ENCODE results near the gene WNK1.
"Not testable (repeated sequence)": the region's sequence is repeated elsewhere in the genome, so short reads cannot be mapped to it uniquely, and the experiment has no call there.

Gene WNK1

DNA sequence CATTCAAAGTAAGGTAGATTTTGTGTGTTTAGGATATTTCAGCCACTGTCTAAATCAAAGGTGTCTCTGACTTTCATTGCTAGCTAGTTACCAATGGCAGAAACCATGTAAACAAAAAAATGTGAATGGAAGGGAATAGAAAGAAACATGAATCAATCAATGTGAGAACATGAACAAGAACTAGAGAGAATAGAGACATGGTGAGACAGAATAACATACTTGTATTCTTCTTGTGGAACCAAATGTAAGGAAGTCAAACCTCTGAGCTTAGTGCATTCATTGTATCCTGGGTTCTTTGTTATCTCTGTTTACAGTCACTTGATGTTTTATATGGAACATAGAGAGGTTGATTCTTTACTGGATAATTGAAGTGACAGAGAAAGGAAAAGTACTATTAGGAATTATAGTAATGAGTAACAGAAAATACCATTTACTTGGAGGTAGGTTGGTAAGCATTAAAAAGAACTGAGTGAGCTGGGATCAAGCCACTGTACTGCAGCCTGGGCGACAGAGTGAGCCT is 2.6 kb upstream of the WNK1 start:
- no peak for DNase-seq (ENCODE audit: low spot score)

- DNase-seq (ENCODE audit: low spot score), result no peak
These were observed 1.8 kb upstream of the WNK1 start for GRCh38 chr12:750366-751191.

DNA sequence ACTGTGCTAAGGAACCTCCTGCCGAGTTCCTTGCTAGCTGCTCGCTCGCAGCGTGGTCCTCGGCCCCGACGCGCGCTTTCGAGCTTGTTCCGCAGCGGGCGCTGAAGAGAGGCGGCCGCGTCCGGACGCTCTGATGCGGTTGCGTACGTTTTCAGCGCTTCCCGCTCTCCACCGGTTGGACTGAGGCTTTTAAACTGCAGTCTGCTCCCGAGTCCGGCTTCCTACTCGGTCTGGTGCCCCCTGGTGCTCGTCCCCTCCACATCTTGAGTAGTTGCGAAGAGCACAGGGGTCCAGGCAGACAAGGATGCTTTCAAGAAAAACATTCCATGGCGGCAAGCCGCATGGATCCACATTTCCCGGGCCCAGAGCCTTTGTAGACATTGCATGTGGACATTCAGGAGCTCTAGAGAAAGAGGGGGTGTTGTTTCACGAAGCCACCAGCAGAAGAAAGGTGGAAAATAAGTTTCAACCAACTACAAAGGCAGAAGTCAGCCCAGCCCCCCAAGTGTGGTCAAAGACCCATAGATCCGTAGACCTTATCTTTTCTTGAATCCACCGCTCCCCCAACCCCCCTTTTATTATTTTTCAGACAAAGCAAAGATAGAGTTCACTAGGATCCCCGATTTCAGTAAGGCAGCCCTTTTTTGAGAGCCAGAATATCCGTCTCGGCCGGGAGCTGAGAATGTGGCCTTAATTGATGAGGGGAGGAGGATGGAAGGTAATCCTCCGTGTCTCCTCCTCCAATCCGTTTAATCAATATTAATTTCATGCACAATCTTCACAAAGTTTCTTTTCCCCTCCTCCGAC is 984 bp upstream of the WNK1 start:
- peak; percentile 80 for DNase-seq (ENCODE audit: low spot score)

- peak; percentile 73 for DNase-seq (ENCODE audit: low spot score)
These were observed 574 bp downstream of the WNK1 start for GRCh38 chr12:752695-753610.

GRCh38 chr12:753611-754472 is 1.5 kb downstream of the WNK1 start:
- DNase-seq (ENCODE audit: low spot score), result peak; percentile 58

DNA sequence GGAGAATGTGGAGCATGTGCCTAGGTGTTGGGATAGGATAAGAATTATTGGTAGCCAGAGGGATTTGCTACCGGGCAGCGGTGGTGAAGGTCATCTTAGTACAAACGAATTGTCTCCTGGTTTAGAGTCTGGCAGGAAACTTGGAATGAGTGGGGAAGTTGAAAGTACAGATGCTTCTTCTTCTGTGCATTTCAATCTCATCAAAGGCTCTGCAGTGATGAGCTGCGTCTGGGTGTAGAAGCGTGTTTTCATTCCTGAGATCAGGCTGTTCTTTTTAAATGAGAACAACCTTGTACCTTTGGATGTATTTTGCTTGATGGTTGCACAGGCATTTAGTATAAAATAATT is 2.1 kb downstream of the WNK1 start:
- DNase-seq (ENCODE audit: low spot score), result no peak

- DNase-seq (ENCODE audit: low spot score), result peak; percentile 14
These were observed 2.6 kb downstream of the WNK1 start for GRCh38 chr12:754851-755562.

DNA sequence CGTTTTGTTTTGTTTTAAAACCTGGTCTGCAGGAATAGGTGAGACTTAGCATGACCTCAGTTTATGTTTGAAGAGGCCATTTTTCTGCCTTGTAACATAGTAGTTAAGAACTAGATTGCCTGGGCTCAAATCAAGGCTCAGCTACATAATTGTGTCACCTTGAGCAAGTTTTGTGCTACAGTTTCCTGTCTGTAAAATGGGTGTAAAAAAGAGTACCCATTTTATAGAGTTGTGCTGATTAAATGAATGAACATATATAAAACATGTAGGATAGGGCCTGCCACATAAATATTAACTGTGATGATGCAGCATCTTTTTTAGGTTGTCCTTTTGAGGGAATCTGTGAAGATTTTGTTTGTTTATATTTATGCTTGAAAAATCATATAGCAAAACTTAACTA is 7.2 kb downstream of the WNK1 start:
- DNase-seq (ENCODE audit: low spot score), result no peak

DNA sequence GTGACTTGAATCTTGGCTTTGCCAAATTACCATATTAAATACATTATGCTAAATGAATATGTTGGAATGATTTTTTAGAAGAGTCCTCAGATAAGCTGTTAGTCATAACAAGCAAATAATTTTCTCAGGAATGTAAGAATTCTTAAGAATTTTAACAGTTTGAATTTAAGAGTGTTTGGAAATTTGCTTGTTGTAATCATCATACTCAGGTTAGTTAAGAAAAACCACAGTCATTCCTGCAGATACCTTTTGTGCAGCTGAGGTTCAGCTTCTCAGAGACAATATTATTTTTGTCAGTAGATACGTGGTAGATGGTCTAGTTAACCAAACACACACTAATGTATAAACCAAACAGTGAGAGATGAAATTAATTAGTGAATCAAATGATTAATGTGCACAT is 8.9 kb downstream of the WNK1 start:
- no peak for DNase-seq (ENCODE audit: low spot score)

DNA sequence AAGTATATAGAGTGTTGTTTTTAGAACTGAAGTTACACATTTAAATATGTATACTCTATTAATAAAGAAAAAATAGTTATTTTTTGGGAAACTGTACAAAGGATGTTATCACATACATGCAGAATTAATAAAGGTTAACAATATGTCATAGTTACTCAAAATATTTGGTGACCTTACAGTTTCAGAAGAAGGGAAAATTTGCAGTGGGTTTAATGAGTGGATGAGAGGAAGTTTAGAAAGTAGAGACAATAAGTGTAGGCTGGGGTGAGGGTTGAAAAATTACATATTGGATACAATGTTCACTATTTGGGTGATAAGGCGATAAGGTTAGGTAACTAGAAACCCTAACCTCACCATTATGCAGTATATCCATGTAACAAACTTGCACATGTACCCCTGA is 13.5 kb downstream of the WNK1 start:
- no peak for DNase-seq (ENCODE audit: low spot score)

GRCh38 chr12:768434-768833 is 16.1 kb downstream of the WNK1 start:
- no peak for DNase-seq (ENCODE audit: low spot score)

- DNase-seq (ENCODE audit: low spot score), result no peak
These were observed 18.1 kb downstream of the WNK1 start for GRCh38 chr12:770479-770878.

DNA sequence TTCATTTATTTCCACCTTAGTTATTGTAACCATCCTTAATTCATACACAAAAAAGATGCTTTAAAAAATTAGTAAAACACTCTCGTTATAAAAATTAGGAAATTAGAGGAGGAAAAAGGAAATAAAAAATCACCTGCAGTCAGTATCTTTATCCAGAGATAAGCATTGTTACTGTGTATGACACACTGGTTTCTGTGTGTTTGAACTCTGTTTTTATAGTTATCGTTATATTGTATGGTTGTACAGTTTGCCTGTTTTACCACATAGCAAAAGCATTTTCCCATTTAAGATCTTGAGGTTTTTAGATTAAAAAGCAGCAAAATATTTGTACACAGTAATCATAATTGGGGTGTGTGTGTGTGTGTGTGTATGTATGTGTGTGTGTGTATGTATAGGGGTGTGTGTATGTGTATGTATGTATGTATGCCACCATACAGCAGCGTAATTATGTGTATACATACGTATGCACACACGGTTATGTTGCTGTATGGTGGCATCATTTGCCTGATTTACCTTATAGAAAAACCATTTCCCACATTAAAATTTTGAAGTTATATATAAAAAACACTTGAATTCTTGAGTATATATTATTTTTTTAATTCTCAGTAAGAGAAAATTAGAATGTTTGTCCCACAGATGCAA is 19.8 kb downstream of the WNK1 start:
- no peak for DNase-seq (ENCODE audit: low spot score)

- no peak for DNase-seq (ENCODE audit: low spot score)
These were observed 21.8 kb downstream of the WNK1 start for GRCh38 chr12:774051-774614.

GRCh38 chr12:775973-776771 is 23.8 kb downstream of the WNK1 start:
- DNase-seq (ENCODE audit: low spot score), result not testable (repeated sequence)

GRCh38 chr12:776772-777373 is 24.5 kb downstream of the WNK1 start:
- DNase-seq (ENCODE audit: low spot score), result not testable (repeated sequence)

DNA sequence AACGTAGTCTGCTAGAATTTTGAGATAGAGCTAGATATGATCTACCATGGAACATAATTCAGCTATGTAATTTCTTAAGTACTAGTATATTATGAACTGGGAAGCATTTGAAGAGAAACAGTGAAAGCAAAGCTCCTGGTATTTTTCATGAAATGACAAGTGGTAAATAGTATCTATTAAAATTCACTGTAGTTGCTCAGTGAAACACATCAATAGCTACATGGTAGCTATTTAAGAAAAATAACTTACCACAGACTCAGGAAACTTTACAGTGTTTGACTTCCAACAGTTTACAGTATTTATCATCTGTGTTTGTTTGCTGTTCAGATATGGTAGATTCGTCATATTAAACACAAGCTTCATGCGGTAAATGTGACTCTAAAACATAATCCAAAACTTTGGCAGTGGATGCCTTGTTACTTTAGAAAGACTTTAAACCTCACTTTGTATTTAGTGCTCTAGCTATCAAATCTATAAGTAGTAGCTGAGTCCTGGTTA is 25.2 kb downstream of the WNK1 start:
- DNase-seq (ENCODE audit: low spot score), result no peak

GRCh38 chr12:778615-779014 is 26.2 kb downstream of the WNK1 start:
- DNase-seq (ENCODE audit: low spot score), result no peak

Measured in iPS-NIHi11 (cell line).